Stimulated activated CD4-positive, alpha-beta T cell treated with anti-CD3 and anti-CD28 coated beads, TNF-alpha, amount 100 ng/mL, for 4 hours (primary cell): ENCODE data around the gene FANCD2.
"Not testable (repeated sequence)": the region's sequence is repeated elsewhere in the genome, so short reads cannot be mapped to it uniquely, and the experiment has no call there.

Experiments
- DNase-seq, 3 experiments: peaks; one replicate each; pipeline ENCODE4 v3.0.0-alpha.2; 2020; ENCODE audit warnings: low read depth in 3 of 3

FANCD2 gene

DNA sequence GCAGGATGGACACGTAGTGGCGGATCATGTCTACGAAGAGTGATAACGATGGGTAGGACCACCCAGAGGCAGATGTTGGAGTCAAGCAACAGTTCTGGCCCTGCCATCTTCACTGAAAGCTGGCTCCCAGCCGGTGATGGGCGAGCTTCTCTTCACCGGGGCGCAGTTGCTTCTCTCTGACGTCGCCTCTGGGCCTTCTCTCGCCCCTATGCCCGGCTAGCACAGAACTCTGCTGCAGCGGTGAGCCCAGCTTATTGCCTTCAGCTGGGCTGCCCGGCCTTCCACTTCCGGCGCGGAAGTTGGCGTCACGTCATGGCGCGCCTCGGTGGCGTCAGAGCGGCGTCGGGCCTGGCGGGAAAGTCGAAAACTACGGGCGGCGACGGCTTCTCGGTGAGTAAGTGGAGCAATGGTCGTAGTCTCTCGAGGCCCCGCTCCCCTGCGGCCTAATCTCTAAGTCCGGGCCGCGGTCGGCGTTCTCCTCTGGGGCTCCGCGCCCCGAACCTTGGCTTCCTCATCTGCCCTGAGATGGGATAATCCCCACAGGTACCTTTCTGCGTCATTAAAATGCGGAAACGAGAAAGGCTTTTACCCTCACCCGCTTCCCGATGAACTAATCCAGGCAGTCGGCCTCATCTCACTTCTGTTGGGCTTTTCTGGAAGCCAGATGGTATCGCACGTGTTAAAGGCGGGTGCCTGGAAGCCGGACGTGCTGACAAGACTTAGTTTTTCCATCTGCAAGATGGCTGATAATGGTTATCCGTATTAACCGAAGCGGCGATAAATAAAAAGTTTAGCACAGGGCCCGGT is at the start of gene FANCD2:
Gene FANCD2, plus strand, starts transcription at position 354 of the 807 bp plus-strand sequence. CDS start 2,221 bp downstream, outside the sequence.
- DNase-seq: peak; percentile 78 to 91 (median 79)

DNA sequence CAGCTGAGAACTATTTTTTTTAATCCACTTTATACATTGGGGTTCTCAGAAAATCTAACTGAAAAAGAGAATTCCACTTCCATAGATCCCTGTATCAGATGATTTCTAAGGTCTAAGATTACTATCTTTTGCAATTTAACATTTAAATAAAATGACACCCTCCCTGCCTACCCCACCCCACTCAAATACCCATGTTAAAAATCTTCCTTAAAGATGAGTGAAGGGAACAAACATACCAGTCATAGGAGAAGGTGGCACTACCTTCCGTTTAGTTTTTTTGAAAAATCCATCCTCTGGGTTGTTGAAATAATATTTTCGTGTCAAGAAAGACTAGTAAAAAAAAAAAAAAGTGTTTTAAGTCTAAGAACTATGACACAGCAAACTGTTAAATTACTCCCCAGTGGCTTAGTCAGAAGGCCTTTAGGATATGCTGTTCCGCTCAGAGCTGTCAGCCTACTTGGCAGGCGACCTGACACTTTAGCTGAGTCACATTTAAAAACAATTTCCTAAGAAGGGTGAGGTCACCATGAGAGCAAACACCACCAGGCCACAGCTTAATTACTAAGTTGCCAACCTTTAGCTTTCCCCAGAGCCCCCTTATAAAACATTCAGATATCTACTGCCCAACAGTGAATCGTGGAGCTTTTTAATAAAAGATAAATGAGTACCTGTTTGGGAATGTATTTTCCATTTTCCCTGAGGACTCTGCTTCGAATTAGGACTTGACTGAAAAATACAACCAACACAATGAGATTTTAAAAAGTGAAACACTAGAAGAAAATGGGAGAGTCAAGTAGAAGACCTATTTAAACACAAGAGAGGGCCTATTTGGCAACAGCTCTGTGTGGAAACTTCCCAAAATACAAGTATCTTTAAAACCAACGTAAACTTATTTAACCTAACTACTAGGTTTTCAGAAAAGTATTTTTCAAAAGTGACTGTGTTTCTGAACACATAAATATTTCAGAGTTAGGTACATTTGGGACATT is 49.2 kb upstream of the FANCD2 start:
- no peak for DNase-seq

DNA sequence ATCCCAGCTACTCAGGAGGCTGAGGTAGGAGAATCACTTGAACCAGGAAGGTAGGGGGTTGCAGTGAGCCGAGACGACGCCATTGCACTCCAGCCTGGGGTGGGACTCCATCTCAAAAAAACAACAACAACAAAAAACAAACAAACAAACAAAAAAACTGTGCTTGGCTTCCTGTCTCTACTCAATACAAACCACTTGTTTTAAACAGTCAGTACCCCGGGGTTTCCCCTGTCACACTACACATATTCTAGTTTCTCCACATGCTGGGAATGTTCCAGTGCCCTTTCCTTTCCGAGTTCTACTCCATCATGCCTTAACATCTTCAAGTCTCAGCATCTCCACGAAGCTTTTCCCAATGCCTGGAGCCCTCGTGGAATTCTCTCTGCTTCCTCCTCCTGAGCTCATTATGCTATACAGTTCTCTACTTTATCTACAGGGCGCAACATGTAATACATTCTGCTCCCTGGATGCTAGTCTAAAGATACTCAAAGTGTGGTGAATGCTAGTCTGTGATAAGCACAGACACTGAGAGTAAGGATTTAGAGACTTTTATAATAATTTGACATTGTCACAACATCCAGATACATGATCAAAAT is 47.4 kb upstream of the FANCD2 start:
- no peak for DNase-seq

DNA sequence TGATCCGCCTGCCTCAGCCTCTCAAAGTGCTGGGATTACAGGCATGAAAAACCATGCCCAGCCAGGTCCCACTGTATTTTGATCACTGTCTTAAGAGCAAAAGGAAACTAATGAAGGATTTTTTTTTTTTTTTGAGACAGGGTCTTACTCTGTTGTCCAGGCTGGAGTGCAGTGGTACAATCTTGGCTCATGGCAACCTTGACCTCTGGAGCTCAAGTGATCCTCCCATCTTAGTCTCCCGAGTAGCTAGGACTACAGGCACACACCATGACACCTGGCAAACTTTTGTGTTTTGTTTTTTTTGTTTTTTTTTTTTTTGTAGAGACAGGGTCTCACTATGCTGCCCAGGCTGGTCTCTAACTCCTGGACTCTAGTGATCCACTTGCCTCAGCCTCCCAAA is 46.0 kb upstream of the FANCD2 start:
- DNase-seq: no peak

GRCh38 chr3:9986230-9986725 is 40.0 kb upstream of the FANCD2 start:
- no peak for DNase-seq

DNA sequence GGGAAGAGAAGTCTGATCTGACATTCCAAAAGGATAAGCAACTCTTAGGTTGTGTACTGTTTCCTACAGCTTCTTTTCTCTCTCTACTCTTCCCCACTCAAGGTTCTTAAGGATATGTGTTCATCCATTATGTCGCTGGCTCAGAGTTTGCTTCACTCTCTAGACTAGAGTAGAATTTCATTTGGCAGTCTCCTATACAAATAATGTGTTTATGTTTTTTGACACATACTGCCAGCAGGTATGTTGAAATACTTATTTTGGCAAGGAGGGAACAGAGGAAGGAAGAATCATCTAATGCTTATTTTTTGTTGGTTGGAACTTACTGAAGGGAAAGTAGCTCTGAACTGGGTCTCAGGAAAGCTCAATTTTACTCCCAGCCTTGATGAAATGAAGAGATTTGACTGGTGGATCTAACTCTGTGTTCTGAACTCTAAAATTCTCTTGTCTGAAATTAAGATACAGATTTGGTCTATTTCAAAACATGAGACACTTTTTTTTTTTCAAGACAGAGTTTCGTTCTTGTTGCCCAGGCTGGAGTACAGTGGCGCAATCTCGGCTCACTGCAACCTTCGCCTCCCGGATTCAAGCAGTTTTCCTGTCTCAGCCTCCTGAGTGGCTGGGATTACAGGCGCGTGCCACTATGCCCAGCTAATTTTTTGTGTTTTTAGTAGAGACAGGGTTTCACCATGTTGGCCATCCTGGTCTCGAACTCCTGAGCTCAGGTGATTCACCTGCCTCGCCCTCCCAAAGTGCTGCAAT is 32.0 kb upstream of the FANCD2 start:
- DNase-seq: no peak

DNA sequence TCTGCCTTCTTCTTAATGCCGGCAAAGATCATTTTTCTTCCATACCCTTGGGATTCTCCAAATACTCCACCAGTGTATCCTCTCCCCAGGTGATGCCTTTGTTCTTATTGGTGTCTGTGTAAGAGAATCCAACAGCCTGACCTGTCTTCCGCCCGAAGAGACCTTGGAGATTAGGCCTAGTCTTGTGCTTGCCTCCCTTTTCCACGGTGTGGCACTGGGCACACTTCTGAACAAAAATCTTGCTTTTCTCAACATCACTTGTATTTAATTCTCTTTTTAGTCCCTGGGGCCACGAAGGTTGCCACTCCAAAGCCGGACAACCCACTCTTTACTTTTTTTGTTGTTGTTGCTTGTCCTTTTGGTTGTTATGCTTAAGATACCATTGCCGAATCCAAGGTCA is 25.6 kb upstream of the FANCD2 start:
- no peak for DNase-seq

GRCh38 chr3:10002951-10003350 is 23.3 kb upstream of the FANCD2 start:
- no peak for DNase-seq

DNA sequence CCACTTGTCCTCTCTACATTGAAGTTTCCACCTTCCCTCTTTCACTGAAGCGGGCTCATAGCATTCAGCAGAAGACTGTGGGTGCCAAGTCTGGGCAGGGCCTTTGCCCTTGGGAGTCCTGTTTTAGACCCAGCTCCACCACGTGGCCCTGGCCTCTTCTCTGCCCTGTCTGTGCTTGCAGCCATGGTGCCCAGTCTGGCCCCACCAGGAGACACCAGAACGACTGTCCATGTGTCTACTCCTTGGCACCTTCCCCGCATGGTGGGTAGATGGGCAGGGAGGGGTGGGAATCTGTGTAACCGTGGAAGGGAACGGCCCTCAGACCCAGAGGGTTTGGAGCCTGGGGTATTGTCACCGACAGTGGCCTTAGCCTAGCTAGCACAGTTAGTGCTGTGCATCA is 21.7 kb upstream of the FANCD2 start:
- DNase-seq: no peak

DNA sequence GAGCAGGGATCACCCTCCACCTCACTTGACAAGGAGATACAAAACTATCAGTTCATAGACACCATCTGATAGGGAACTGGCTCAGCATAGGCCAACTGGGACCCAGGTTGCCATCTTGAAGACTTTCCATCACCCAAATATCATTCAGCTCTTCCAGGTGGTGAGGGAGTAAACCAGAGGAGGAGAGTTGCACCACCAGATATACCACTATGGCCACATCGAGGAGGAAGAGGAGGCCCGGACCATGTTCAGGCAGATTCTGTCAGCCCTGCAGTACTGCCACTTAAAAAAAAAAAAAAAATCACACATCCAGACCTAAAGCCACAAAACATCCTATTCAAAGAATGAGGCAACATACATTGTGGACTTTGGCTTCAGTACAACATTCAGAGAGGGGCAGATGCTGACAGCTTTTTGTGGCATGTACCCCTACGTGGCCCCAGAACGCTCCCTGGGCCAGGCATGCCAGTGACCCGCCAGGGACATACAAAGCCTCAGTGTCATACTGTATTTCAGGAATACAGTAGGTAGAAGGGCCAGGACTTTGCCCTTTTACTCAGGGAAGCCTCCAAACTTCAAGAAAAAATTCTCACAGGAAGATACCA is 21.2 kb upstream of the FANCD2 start:
- no peak for DNase-seq

DNA sequence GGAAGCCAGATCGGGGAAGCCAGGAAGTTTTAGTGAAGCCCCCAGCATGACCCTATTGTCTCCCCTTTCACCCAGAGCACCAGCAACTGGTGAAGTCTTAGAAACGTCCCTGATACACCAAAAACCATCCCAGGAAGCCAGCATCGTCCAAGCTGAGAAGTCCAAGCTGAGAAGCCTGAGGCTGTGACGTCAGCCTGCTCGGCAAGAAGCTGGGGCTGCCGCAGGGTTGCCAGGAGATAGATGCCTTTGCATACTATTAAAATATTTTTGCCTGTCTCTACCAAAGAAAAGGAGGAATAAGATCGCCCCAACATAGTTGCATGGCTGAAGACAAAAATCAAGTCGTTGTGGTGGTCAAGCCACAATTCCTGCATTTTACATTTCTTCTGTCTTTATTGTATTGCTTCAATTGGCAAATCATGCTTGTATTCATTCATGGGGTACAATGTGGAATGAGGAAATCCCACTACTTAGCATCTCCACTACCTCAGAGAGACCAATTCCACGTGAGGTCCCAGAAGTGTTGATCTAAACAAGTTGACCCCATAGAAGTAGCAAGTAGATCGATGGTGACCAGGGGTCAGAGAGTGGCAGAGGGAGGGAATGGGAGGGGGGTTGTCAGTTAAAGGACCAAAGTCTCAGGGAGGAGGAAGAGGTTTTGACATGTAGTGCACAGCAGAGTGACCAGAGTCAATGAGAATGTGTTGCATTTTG is 20.0 kb upstream of the FANCD2 start:
- no peak for DNase-seq

DNA sequence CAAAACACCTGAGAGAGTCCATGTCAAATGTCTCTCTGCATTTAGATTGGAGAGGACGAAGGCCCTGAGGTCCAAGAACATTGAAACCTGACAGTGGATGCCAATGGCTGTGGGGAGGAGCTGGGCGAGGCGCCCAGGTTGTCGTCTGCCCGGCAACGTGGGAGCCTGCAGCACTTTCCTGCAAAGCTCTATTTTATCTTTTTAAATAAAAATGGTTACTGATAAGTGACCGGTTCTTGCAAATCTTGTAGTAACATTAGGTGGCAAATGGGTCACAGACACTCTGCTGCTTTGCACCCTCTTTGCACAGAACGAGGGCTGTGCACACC is 19.5 kb upstream of the FANCD2 start:
- DNase-seq: no peak

DNA sequence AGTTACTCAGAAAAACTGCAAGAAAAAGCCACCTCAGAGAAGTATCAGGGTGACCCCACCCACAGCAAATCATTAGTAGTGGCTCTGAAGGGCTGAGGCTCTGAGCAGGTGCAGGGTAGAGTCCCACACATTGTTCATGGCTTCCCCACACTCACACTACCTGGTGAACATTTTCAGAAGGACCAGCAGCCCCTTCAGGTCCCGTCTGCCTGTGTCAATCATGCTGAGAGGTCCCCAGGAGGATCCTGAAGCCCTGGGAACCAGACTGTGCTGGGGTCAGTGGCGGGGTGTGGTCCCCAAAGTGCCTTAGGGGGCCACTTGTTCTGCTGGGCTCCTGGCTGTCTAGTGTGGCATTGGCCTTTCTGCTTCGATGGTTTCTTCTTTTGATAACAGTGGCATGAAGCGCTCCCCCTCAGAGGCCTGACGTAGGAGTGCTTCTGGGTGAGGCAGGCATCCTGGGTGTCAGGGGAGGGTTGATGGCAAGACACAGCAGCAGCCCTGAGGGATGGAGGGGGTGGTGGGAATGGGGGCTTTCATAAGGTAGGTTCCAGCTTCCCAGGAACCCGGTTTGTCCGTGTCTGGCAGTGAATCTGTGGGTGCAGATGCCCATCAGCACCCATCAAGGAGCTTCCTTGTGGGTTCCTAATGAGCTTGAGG is 19.0 kb upstream of the FANCD2 start:
- no peak for DNase-seq

DNA sequence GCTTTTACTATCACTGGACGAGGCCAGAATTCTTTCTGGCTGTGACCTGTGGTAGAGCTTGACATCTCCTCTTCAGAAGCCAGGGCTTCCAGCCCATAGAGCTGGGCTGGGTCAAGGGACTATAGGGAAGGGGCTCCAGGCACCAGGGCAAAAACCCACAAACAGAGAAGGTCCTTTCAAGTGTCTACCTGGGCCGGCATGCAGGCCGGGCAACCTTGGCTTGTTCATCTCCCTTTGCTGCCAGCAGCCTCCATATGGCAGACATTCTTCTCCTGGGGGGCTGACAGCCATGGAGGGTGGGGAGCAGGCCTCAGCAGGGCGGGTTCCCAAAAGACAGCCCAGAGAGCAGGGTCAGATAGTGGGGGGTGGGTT is 18.0 kb upstream of the FANCD2 start:
- not testable (repeated sequence) for DNase-seq

DNA sequence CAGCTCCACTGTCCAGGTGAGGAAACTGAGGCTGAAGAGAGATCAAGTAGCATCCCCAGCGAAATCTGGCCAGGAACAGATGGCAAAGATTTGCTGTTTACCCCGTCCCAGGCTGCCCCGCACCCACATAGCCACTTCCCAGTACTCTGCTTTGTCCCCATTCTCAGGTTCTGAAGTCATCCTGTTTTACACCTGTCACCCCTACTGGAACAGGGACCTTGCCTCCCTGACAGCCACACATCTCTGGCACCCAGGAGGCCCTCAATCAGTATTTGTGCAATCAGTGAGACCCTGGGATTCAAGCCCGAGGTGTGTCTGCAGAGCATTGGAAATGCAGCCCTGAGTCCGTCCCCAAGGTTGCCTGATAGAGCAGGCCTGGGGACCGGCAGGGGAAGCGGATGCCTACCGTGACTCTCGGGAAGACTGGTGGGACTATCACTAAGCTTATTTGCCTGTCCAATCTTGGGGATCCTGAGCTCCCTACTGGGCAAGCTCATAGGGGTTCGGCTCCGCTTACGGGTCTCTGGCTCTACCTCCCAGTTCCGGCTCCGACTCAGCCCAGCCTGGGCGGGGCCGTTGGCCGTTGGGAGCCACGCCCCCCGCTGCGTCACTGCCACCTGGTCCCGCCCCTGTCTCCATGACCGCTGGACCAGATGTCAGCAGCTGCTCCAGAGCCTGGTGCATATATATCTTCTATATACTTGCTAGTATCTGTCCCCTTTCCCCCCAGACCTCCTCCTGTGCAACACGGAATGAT is 17.5 kb upstream of the FANCD2 start:
- peak; percentile 64 to 77 (median 65) for DNase-seq

GRCh38 chr3:10010421-10010877 is 15.8 kb upstream of the FANCD2 start:
- no peak for DNase-seq

DNA sequence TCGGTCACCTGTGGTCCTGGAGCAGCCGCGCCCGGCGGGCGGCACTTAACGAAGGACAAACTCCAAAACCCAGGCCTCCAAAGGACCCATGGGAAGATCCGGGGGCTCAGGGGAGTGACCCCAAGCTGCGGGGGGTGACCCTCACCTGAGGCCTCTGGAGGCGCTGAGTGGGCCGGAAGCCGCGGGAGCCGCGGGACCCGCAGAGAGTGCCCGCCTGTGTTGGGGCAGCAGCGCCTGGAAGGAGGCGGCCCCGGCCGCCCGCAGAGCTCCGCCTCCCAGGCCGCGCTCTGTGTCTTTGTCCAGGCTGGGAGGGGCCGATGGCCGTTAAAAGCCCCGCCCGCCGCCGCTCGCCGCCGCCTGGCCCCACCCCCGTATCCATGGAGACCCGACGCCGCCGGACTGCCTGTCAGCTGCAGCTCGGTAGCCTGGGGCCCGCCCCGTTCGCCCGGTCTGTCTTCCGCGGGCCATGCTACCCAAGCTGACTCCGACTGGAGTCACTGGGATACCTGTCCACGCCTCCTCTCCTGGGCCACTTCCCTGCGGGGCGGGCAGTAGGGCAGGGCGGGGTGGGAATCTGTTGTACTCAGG is 15.3 kb upstream of the FANCD2 start:
- peak; percentile 42 to 63 (median 62) for DNase-seq

DNA sequence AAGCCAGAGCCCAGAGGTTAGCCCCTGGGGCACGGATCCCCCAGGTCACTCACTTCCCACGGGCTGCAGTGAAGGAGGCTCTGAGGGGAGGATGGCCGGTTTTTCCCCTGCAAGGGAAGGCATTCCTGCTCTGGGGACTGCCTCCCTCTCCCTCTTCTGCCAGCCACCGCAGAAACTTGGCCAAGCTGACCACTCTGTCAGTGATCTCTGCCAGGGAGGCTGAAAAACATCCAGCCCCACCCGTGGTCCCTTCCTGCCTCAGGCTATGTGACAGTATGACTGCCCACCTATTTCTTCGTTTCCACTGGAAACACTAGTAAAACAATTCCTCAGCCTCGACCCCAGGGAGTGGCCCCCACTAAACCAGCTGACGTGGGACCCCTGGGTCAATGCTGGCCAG is 14.6 kb upstream of the FANCD2 start:
- DNase-seq: no peak

DNA sequence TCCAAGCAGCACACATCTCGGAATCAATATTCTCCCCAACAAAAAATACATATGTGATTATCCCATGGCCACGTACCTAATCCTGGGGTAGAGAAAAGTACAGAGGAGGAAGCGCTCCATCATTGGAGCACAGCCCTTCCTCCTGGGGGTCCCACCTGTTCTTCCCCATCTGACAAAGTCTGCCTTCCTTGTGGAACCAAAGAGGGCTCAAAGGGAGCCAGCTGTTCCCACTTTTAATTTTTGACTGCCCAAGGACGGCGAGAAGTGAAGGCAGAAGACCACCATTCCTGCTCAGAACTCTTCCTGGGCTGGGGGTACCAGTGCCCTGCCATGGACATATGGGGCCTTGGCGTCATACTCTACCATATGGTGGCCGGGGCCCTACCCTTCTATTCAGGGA is 14.1 kb upstream of the FANCD2 start:
- DNase-seq: no peak
